ENCODE data around the gene VRK1.

GRCh38 chr14:96824283-96824682 lies 27.1 kb downstream of the VRK1 start:
- TF ChIP-seq RAD51 (IDR thresholded peaks at IDR 0.05), result no peak
- no peak for TF ChIP-seq RUNX3 (IDR thresholded peaks at IDR 0.05; ENCODE audit: low read length)
- TF ChIP-seq CTCF (IDR thresholded peaks at IDR 0.05 in 2 of 3, conservative IDR thresholded peaks at IDR 0.05 in 1 of 3; ENCODE audit: control insufficient read depth in 2 of 3, extremely low read depth in 1 of 3, insufficient read depth in 1 of 3, low read depth in 3 of 3, low read length in 3 of 3), result no peak
- no peak for TF ChIP-seq TAF1 (IDR thresholded peaks at IDR 0.05; ENCODE audit: borderline replicate concordance, low read depth, low read length)
- TF ChIP-seq EED (IDR thresholded peaks at IDR 0.05; ENCODE audit: low read depth), result no peak
- no peak for TF ChIP-seq REST (IDR thresholded peaks at IDR 0.05; ENCODE audit: low read depth, low read length)
- TF ChIP-seq FOXK2 (IDR thresholded peaks at IDR 0.05), result no peak
- no peak for TF ChIP-seq ATF3 (IDR thresholded peaks at IDR 0.05; ENCODE audit: borderline replicate concordance, extremely low read depth, low read depth, low read length)
- no peak for TF ChIP-seq MTA3 (IDR thresholded peaks at IDR 0.05; ENCODE audit: borderline replicate concordance, low read length)
- no peak for TF ChIP-seq MAX (IDR thresholded peaks at IDR 0.05; ENCODE audit: low read depth, low read length)
- no peak for TF ChIP-seq ZNF24 (IDR thresholded peaks at IDR 0.05)
- TF ChIP-seq GABPA (IDR thresholded peaks at IDR 0.05; ENCODE audit: low read depth), result no peak
- no peak for TF ChIP-seq JUND (IDR thresholded peaks at IDR 0.05; ENCODE audit: low read depth, low read length)

Data from GM12878 (cell line).